SH-SY5Y (cell line): ENCODE data around the gene EYA4.

Experiments
- GATA2 ChIP-seq: IDR thresholded peaks from 2 replicates; pipeline ENCODE4 v1.6.1; 2011; ENCODE audit warnings: mild to moderate bottlenecking, low read depth, low read length
- GATA3 ChIP-seq: IDR thresholded peaks from 2 replicates; pipeline ENCODE4 v1.6.1; 2011; ENCODE audit warnings: low read depth, mild to moderate bottlenecking, low read length, moderate library complexity

DNA sequence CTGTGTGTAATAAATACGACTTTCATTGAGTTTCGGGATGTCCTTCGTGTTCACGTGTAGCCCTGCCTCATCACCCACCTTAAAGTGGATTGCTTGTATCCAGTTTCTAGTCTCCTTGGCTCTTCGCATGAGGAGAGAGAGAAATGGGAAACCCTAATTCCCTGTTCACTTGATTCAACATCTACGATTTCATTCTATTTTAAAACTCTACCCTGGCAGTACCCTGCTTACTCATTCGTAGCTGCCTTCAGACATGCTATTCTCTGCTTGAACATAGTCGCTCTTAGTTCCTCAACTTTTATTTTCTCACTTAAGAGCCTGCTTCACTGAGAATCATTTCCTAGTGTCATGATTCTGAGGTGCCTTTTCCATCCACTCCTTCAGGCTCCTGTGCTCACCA, 163.6 kb downstream of the EYA4 start:
- TF ChIP-seq GATA2 (no peak), GATA3 (no peak)
